Islet of Langerhans (tissue), 1 donor: ENCODE data around the gene PDE8B.

Experiments used
- FAIRE-seq: peaks from one replicate; lab custom pipeline; 2011; peaks lifted over from hg19 to GRCh38; lab: Jason Lieb, UNC

Gene PDE8B, protein sequence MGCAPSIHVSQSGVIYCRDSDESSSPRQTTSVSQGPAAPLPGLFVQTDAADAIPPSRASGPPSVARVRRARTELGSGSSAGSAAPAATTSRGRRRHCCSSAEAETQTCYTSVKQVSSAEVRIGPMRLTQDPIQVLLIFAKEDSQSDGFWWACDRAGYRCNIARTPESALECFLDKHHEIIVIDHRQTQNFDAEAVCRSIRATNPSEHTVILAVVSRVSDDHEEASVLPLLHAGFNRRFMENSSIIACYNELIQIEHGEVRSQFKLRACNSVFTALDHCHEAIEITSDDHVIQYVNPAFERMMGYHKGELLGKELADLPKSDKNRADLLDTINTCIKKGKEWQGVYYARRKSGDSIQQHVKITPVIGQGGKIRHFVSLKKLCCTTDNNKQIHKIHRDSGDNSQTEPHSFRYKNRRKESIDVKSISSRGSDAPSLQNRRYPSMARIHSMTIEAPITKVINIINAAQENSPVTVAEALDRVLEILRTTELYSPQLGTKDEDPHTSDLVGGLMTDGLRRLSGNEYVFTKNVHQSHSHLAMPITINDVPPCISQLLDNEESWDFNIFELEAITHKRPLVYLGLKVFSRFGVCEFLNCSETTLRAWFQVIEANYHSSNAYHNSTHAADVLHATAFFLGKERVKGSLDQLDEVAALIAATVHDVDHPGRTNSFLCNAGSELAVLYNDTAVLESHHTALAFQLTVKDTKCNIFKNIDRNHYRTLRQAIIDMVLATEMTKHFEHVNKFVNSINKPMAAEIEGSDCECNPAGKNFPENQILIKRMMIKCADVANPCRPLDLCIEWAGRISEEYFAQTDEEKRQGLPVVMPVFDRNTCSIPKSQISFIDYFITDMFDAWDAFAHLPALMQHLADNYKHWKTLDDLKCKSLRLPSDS

DNA sequence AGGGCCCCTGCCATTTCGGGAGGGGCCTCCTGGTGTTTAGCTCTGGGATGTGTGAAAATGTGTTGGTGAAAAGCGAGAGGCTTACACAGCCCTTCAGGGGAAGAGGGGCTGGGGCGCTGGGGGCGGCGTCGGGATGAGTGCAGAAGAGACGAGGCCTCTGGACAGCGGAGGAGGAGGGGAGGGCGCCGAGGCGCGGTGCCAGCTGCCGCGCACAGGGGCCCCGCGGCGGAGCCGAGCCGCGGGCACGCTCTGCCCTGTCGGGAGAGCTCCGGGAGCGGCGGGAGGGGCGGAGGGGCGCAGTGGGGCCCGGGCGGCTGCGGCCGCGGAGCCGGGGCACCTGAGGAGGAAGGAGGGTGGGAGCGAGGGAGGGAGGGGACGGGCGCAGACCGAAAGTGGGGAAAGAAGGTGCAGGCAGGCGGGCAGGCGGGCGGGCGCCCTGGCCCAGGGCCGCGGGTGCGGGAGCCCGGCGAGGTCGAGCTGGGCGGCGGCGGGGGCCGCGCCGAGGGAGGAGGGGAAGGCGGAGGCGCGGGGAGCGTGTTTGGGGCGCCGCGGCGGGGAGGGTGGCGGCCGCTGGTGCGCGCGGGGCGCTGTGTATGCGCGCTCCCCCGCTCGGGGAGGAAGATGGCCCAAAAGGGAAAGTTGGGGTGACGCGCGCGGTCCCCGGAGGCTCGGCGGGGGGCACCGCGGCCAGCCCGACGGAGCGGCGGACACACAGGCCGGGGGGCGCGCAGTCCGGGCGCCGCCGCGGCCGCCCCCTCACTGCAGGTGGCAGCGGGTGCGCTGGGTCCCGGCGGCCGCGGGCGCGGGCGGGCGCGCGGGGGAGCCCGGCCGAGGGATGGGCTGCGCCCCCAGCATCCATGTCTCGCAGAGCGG is at the start of gene PDE8B:
PDE8B (plus strand) TSS at position 590 of the 873 bp plus-strand sequence; CDS start at position 836, 246 bp downstream.
- no peak for FAIRE-seq

DNA sequence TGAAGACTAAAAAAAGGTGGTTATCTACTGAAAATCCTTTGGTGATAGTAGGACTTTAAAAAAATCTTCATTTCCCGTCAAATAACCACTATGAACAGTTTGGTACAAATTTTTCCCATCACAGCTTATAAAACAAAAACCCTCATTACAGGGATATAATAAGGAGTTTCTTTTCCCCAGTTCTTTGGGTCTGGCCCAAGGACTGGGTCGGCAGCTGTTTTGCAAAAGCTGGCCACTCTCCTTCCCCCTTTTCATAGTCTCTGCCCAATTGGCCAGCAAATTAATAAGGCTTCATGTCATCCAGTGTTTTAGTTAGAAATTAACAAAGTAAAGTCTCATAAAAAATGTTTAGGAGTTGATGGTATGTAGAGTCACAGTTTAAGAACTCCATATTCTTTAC is 47.0 kb upstream of the PDE8B start:
- FAIRE-seq = no peak

DNA sequence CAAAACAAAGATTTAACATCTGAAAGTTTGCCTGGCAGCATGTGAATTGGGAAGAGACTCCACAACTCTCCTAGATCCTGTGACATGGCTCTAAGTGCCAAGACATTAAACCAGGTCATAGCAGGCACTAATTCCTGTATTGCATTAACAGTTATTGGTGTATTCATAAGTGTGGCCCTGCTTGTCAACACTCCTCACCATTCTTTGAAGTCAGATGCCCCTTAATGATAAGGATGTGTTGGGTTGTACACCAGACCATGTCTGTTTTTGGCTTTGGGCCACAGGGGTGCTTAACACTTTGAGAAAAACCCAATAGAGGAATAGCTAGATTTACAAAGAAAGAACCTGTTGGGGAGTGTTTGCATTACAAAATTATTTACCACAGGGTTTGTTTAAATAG is 43.4 kb upstream of the PDE8B start:
- no peak for FAIRE-seq

DNA sequence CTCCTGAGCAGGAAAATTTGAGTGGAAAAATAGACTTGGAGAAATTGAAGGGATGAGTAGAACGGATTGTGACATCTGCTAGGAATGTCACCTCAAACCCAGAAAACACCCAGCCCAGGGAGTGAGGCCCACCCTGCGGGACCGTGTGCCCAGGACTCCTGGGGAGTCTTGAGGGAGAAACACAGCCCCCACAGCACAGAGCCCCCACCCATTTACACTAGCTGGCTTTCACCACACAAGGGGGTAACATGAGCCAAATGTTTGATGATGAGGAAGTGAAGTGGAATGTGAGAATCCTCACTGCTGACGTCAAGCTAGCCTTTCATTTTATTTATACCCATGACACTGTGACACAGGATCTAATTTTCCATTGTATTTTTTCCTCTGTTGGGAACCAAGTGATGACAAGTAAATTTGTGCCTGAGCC is 42.8 kb upstream of the PDE8B start:
- FAIRE-seq = no peak

DNA sequence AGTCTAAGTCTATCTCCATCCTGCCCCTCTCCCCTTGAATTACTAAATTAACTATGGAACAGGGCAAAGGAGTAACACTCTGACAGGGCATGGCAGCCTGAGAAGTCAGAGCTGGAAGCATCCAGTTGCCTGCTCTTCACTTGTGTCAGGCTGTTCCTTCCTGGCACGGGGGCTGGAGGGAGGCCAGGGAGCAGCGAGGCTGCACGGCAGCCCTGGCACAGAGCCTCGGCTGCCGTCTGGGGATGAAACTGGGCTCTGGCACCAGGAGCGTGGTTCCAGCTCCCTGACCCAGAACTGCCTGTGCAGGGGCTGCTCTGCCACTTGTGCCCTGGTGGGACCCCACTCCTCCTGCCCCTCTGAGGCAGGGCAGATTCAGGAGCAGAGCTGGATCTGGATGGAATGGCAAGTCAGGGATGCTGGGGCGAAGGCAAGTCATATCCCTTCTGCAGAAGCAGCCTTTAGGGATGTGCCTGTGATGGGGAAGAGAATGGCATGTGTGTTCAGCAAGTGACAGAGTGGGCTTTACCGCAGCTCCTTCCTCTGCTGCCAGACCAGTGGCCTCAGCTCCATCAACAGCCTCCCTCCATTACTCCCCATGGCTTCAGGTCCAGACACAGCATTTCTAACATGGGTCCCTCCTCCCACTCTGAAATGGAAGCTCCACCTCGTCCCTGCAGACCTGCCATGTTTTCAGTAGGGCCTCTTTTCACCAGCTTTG is 42.2 kb upstream of the PDE8B start:
- FAIRE-seq = no peak

DNA sequence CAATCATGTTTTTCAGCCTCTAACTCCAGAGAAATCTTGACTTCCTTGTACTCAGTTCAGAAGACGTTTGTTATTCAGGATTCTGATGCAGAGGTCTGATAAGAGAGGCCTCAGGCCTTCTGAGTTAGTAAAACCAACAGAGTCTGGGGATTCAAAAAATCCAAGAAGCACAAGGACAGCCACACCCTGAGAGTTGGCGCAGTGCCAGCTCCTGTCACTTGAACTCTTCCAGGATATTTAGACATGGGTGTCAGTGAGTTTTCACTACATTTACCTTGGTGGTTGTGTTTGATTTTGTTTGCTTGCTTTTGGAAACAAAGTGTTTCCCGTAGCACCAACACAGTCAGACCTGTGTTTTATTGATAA is 41.6 kb upstream of the PDE8B start:
- FAIRE-seq = no peak

DNA sequence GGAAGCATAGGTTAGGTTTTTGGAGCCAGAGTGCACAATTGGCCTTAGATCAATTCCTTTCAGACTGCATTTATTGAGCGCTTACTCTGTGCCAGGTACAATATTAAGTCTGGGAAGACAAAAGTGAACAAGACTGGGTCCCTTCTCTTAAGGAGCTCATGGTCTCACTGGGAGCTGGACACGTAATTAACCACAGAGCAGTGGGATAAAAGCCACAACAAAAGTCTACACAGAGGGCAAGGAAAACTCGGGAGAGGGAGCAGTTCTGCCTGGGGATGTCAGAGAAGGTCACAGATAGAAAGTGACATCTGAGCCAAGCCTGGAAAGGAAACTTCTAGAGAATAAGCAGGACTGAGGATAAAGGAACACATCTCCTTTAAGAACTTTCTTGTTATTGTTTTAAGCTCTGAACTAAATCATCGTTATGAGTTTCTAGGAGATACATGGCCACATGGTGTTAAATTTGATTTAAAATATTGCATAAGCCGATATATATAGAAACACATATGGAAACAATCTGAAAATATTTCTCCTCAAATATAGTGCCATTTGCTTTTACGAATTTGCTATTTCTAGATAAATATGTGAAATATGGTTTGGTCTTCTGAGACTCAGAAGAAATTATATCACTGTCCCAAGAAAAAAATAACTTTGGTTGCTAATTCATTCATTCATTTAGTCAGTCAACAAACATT is 40.1 kb upstream of the PDE8B start:
- no peak for FAIRE-seq

DNA sequence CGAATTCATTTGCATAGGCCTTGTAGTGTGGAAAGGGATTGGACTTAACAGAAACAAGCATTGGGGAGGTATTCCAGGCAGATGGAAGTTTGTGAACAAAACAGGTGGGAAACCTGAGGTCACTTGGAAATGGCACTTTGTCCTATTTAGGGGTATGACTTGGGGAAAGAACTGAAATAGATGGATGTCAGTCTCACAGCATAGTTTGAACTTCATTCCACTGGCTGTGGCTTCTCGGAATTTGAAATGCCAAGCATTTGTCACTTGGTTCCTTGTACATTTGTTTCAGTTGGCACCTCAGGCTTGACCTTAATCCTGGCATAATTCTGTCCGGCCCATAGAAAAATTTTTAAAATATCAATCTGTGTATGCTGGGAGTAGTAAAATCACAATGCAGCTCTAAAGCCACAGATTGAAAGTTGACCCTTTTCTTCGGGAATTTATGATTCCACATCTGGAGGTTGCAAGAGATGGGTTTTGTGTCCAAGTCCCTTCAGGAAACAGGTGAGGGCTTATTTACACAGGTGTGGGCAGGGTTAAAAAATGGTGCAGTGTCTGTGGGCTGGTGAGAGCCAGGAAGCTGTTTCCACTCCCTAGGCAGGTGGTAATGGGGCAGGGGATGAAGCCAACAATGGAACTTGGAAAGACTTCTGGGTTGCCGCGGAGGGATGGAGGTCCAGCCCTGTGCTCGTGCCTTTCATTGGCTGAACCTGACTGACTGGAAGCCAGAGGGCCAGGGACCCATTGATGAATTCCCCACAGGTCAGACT is 39.2 kb upstream of the PDE8B start:
- FAIRE-seq = no peak

DNA sequence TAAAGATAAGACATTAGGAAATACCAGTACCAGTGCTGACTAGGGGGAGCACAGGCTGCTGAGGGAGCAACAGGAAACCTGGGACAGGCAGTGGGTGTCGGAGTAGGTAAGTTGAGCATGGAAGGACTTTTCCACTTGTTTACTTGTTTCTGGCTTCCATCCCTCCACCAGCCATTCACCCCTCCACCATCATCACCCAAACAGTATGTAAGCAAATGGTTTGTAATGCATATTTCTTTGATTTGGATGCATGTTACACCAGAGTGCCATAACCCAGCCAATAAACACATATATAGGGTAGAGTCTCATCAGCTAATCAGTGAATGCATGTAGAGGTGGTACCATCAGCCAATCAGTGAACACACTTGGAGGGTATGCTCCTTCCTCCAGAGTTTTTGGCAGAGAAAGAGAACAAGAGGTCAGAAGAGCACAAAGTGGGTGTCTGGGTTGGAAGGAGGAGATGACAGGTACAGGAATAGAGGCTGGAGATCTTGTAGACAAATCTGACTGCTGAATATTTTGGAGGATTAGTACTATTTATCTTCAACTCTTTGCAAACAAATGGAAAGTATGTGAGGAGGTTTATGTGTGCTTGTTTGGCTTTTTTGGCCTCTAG is 37.7 kb upstream of the PDE8B start:
- no peak for FAIRE-seq

DNA sequence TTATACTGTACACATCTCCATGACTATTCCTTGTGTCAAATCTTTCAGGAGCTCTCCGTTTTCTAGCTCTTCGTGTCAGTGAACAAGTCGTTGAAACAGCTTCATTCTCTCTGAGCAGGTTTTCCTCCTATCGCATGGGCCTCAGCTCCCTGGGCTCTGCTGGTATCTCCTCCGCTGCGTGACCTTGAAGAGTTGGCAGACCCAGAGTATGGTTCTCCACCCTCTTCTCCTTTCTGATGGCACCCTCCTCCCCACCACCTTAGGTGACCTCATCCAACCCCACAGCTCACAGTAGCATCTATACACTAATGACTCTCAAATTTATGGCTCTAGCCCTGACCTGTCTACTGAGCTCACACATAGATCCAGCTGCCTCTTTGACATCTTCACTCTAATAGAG is 36.0 kb upstream of the PDE8B start:
- FAIRE-seq = no peak

DNA sequence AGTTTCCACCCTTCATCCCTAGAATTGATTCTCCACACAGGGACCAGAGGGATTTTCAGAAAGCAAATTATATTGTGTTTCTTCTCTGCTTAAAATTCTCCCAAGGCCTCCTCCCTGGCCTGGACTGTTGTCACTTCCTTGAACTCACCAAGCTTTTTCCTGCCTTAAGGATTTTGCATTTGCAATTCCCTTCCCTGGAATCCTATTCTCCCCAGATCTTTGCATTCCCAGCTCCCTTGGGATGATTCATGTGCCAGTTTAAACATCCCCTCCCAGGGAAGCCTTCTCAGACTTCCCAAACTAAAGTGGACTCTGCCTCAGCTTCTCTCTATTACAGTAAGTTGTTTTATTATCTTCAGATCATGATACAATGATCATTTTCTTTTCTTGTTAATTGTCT is 35.2 kb upstream of the PDE8B start:
- FAIRE-seq = no peak

DNA sequence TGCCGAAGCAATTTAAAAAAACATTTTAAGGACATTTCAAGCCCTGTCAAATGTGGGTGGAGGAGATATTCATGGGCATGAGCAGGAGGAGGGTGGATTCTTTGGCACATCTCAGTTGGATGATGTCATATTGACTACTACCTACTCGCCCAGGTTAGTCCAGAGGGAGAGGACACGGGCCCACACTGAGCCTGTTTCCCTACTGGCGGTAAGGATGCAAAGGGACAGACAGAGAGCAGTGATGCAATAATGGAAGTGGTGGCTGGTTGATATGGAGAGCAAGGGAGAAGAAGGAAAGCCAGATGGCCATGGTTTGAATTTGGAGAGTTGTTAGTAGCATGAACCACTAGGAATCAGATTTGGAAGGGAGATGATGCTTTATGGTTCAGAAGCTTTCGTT is 34.1 kb upstream of the PDE8B start:
- no peak for FAIRE-seq

DNA sequence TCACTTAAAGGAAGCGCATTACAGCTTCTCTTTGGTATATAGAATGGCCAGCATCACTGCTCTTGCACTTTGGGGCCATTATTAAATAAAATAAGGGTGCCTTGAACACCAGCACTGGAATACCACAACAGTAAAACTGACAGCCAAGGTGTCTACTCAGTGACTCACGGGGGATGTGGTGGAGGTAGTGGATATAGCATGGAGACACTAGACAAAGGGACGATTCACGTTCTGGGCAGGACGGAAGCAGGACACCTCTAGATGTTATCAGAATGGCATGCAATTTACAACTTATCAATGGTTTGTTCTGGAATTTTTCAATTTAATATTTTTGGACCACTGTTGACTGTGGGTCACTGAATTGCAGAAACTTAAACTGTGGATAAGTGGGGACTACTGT is 32.9 kb upstream of the PDE8B start:
- no peak for FAIRE-seq

DNA sequence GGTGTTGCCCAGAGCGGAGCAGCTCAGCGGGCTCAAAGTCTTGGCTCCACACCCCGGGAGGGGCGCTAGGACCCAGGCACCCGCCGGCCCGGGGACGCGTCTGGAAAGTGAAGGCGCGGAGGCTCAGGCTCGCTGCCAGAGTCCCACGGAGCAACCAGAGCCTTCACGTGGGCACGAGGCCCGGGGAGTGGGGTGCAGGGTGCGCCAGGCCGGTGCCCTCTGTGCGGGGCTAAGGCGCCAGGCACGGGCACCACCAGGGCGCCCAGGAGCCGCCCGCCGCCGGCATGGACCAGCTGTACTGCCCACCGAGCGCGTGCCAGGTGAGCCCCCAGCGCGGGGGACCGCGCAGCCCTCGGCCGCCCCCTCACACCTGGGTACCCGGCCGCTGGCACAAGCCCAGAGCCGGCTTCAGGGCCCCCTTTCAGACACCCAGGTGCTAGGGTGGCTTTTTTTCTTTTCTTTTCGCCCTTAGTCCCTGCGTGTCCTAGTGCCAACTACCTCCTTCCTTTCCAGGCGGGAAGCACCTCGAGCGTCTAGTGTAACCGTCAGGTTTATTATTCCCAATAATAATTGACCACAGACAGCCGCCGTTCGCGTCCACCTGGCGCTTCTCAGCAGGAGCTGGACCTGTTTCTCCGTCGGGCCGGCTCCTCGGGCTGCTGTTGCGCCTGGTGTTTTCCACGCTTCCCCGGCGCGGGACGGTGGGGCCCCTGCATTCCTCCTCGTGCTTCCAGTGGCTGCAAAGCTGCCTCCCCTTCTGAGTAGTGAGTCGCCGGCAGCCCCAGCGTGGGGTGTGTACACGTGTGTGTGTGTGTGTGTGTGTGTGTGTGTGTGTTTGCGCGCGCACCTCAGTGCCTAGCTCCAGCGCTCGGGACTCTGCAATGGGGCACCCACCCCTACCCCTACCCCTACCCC is 30.1 kb upstream of the PDE8B start:
- FAIRE-seq = no peak

DNA sequence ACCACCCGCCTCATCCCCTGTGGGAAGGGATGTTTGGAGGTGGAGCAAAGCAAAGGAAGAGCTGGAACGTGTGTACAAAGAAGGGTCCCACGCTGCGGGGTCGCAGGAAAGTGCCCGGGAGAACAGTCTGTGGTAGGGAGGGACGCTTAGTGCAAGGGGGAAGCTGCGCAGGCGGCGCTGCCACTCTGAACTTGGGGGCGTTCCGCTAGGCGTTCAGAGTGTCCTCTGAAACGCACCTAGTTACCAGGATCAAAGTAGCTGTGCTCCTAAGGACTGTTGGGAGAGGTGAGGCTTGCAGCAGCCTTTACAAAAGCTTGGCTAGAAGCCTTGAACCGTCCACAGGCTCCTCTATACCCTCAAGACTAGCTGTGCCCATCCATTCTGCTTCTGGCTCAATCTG is 29.3 kb upstream of the PDE8B start:
- no peak for FAIRE-seq

DNA sequence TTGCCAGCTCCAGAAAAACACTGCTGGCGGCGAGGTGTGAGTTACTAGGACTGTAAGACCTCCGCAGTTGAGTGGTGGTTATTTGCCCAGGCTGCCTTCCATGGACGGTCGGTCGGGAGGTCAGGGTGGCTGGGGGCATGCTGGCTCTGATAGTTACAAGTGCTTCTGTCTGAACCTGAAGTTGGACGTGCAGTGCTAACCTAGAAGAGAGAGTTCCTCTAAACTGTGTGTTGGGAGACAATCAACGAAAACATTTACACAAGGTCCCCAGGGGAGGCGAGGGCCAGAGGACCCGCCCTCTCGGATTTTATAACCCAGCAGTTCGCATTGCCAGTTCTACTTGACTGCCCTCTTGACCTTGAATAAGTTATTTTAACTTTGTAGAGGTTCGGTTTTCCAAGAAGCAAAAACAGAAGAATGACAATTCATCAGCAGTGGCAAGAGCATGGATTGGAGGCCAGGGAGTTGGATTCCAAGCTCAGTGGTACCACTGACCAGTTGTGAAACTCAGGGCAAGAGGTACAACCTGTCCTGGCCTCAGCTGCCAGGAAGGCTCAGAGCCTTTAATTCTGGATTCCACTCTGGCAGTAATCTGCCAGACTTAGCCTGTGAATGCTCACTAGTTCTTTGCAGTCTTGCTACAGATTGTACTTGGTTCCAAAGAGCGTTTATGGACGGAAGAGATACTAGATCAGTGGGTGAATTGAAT is 28.7 kb upstream of the PDE8B start:
- FAIRE-seq = no peak

DNA sequence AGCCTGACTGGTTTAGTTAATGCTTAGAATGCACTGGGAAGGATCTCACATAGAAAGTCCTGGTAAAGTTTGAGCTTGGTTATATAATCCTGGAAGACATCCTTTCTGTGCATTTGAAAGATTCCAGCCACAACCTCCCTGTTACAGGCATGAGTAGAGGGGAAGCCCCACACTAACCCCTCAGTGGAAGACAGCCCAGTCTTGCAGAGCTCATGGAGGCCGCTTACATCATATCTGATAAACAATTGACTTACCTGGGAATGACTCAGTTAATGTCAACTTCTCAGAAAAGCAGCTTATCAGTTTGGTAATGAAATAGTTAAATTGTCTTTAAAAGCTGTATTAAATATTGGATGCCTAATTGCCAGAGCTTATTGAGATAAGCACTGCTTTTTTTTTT is 28.1 kb upstream of the PDE8B start:
- FAIRE-seq = no peak

DNA sequence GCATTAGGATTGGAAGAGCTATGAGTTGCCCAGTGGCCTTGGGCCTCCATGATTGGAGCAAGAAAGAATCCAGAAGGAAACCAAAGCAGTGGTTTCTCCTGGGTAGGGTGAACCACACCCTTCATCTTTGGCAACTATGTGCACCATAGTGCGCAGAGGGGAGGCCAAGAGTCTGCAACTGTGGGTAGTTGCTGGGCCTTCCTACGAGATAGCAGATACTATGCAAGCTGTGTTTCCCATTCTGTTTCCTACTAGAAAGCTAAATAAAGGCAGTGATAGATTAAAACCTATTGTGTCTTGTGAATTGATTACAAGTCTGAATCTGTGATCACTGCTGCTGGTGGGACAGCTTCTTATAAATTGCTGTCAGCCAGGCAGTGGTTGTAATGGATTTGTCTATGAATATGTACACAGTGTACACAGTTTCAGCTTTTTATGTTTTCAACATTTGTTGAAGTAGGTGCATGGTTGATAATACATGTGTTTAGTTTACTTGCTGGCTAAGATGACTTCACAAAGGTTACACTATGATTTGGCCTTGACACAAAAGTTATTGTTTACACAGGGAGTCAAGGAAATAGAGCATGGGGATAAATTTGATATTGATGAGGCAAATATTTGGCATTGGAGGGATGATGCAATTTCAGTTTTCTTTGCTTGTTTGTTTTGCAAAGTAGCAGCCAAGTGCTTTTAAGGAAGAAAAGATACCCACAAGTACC is 23.7 kb upstream of the PDE8B start:
- FAIRE-seq = peak; percentile 89
